ENCODE results near the gene DMAC2. TPM values are rescaled to one million over a fixed set of nuclear protein-coding genes. Genes with fewer than 3 reads are reported as not detected.
"Not testable (repeated sequence)": the region's sequence is repeated elsewhere in the genome, so short reads cannot be mapped to it uniquely, and the experiment has no call there.

The DMAC2 gene
- polyA plus RNA-seq, 1 donor, result 79.4 TPM

DNA sequence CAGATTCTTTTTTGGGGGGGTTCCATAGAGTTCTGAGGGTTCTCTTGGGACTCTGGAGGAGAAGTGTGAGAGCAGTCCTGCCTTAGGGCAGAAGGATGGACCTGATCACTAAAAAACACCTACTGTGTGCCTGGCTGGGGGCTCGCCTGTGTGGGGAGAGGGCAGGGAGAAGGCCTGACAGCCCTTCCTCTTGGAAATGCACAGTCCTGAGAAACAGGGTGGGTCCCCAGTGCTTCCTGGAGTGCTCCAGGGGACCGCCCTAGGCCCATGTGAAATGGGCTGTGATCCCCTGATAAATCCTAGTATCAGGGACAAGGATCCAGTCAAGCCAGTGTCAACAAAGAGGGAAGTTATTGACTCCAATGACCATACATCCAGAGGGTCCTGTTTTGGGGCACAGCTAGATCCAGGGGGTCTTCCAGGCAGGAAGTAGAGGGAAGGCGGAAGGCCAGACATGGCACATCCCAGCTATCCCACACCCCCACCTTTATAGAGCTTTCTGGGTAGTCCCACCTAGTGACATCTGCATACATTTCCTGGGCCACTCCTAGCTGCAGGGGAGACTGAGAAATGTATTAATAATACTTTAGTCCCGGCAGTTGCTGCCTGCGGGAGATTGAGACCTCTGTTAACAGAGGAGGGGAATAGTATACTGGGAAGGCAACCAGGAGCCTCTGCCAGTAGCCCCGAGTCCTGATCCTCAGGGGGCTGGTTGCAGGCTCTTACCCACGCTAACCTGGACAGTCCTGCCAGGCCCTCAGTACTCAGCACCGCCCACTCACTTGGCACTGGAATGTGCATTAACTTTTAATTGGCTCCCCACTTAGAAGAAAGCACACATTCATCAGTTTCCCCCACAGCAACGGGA, 28.4 kb downstream of the DMAC2 start:
- Histone ChIP-seq H3K36me3 (ENCODE audit: control insufficient read depth, insufficient read depth, low read length) (peaks cover 54% of the 10 kb centered on the region), H3K27me3 (ENCODE audit: control insufficient read depth, insufficient read depth, low read length) (no peaks in the 10 kb centered on the region), H3K27ac (ENCODE audit: low read length) (no peak overlapping the region), H3K9me3 (ENCODE audit: control insufficient read depth, low read depth, low read length) (no peaks in the 10 kb centered on the region), H3K4me3 (ENCODE audit: low read length) (no peak overlapping the region), H3K4me1 (ENCODE audit: control insufficient read depth, insufficient read depth, low read length) (peaks cover 39% of the 10 kb centered on the region)
- DNase-seq, result no peak
- no CpG with 5 or more reads among the region's 9 CpGs for WGBS (ENCODE audit: insufficient coverage, low lambda C conversion rate)

DNA sequence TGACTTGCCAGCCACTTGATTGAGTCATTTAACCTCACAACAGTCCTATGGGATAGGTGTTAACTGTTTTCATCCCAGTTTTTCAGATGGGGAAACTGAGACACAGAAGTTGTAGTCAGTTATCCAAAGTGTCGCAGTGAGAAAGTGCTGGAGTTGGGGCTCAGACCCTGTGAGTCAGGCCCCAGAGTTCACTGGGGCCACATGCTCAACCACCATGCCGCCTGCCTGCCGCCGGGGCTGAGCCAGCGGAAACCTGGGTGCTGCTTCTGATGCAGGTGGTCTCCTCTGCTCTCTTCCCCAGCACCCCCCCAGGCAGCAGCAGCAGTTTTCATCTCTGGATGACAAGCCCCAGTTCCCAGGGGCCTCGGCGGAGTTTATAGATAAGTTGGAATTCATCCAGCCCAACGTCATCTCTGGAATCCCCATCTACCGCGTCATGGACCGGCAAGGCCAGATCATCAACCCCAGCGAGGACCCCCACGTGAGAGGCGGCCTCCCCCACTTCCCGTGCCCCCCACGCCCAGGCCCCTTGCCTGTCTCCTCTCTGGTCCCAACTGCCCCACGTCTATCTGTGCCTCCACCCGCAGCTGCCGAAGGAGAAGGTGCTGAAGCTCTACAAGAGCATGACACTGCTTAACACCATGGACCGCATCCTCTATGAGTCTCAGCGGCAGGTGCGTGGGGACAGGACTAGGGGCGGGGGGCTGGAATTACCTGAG, 29.2 kb downstream of the DMAC2 start:
- H3K27ac ChIP-seq (ENCODE audit: low read length), result no peak overlapping the region

DNA sequence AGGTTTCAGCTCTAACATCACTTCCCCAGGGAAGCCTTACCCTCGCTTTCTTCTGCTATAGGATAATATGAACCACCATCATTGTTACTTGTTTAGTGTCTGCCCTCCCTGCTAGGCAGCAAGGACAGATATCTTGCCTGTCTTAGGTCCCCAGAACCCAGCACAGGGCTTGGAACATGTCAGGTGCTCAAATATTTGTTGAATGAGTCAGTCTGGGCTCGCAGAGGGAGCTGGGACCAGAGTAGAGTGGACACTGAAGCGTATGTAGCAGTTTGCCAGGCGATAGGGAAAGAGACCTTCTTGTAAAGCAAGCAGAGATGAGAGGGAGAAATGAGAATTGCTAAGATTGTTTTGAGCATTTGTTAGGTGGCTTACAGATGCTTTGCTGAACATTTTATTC, 30.4 kb downstream of the DMAC2 start:
- Histone ChIP-seq H3K27ac (ENCODE audit: low read length) (peak overlapping the region; percentile 44), H3K27me3 (ENCODE audit: control insufficient read depth, insufficient read depth, low read length) (no peaks in the 10 kb centered on the region), H3K4me3 (ENCODE audit: low read length) (no peak overlapping the region), H3K9me3 (ENCODE audit: control insufficient read depth, low read depth, low read length) (no peaks in the 10 kb centered on the region), H3K36me3 (ENCODE audit: control insufficient read depth, insufficient read depth, low read length) (peaks cover 38% of the 10 kb centered on the region), H3K4me1 (ENCODE audit: control insufficient read depth, insufficient read depth, low read length) (peaks cover 27% of the 10 kb centered on the region)
- DNase-seq, result peak; percentile 78 to 86
- no CpG with 5 or more reads among the region's 4 CpGs for WGBS (ENCODE audit: insufficient coverage, low lambda C conversion rate)

More for the DNA sequence above, 29.2 kb downstream of the DMAC2 start:
- H3K4me3 ChIP-seq (ENCODE audit: low read length), result no peak overlapping the region
- no peaks in the 10 kb centered on the region for H3K9me3 ChIP-seq (ENCODE audit: control insufficient read depth, low read depth, low read length)
- no CpG with 5 or more reads among the region's 23 CpGs for WGBS (ENCODE audit: insufficient coverage, low lambda C conversion rate)
- H3K36me3 ChIP-seq (ENCODE audit: control insufficient read depth, insufficient read depth, low read length), result peaks cover 50% of the 10 kb centered on the region
- H3K4me1 ChIP-seq (ENCODE audit: control insufficient read depth, insufficient read depth, low read length), result peaks cover 38% of the 10 kb centered on the region
- H3K27me3 ChIP-seq (ENCODE audit: control insufficient read depth, insufficient read depth, low read length), result no peaks in the 10 kb centered on the region
- DNase-seq, result no peak

DNA sequence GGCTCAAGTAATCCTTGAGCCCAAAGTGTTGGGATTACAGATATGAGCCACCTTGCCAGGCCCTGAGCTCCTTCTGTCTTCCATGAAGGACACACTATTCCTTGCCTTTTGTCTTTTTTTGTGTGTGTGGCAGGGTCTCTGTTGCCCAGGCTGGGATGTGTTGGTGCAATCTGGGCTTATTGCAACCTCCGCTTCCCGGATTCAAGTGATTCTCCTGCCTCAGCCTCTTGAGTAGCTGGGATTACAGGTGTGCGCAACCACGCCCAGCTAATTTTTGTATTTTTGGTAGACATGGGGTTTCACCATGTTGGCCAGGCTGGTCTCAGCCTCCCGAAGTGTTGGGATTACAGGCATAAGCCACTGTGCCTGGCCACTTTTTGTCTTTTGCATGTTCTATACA, 30.9 kb downstream of the DMAC2 start:
- H3K9me3 ChIP-seq (ENCODE audit: control insufficient read depth, low read depth, low read length); DNase-seq; H3K27me3 ChIP-seq (ENCODE audit: control insufficient read depth, insufficient read depth, low read length); H3K4me3 ChIP-seq (ENCODE audit: low read length): not testable (repeated sequence)
- peaks cover 34% of the 10 kb centered on the region for H3K36me3 ChIP-seq (ENCODE audit: control insufficient read depth, insufficient read depth, low read length)
- peak overlapping the region; percentile 44 for H3K27ac ChIP-seq (ENCODE audit: low read length)
- H3K4me1 ChIP-seq (ENCODE audit: control insufficient read depth, insufficient read depth, low read length), result peaks cover 23% of the 10 kb centered on the region
- no CpG with 5 or more reads among the region's 5 CpGs for WGBS (ENCODE audit: insufficient coverage, low lambda C conversion rate)

DNA sequence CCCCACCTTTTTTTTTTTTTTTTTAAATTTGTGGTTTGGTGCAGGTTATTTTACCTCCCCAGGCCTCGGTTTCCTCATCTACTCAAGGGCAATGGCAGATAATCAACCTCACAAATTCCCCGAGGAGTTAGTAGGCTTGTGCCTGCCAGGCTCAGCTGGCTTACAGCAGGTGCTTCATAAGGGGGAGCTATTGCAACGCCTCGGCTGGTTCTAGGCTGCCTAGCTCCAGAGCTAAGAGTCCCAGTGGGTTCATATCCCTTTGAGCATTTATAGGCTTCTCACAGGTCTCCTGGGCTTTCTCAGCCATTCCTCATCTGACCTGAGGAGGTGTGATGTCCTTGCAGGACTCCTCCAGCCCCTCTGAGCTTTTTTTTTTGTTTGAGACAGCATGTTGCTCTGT, 31.5 kb downstream of the DMAC2 start:
- Histone ChIP-seq H3K27ac (ENCODE audit: low read length) (no peak overlapping the region), H3K9me3 (ENCODE audit: control insufficient read depth, low read depth, low read length) (no peaks in the 10 kb centered on the region), H3K27me3 (ENCODE audit: control insufficient read depth, insufficient read depth, low read length) (no peaks in the 10 kb centered on the region), H3K4me1 (ENCODE audit: control insufficient read depth, insufficient read depth, low read length) (peaks cover 19% of the 10 kb centered on the region), H3K4me3 (ENCODE audit: low read length) (no peak overlapping the region), H3K36me3 (ENCODE audit: control insufficient read depth, insufficient read depth, low read length) (peaks cover 28% of the 10 kb centered on the region)
- no CpG with 5 or more reads among the region's 4 CpGs for WGBS (ENCODE audit: insufficient coverage, low lambda C conversion rate)
- no peak for DNase-seq

DNA sequence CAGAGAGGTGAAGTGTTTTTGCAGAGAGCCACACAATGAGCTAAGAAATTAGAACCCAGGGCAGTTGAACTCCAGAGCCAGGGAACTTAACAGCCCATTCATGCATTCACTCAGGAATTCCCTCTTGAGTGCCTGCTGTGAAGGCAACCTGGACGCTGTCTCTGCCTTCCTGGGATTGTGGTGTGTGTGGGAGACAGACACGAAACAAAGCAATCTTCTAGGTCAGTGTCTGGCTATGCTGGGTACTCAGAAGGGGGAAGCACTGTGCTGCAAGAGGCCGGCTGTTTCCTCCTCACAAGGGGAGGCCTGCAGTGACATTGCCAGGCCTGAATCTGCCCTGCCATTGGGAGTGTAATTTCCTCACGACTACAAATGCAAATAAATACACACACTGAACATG, 32.4 kb downstream of the DMAC2 start:
- no peaks in the 10 kb centered on the region for H3K27me3 ChIP-seq (ENCODE audit: control insufficient read depth, insufficient read depth, low read length)
- H3K36me3 ChIP-seq (ENCODE audit: control insufficient read depth, insufficient read depth, low read length), result peaks cover 30% of the 10 kb centered on the region
- H3K4me1 ChIP-seq (ENCODE audit: control insufficient read depth, insufficient read depth, low read length), result peaks cover 19% of the 10 kb centered on the region
- peak in 1 of 2 donors; percentile 27 for DNase-seq
- no peaks in the 10 kb centered on the region for H3K9me3 ChIP-seq (ENCODE audit: control insufficient read depth, low read depth, low read length)
- no peak overlapping the region for H3K27ac ChIP-seq (ENCODE audit: low read length)
- no peak overlapping the region for H3K4me3 ChIP-seq (ENCODE audit: low read length)
- no CpG with 5 or more reads among the region's 4 CpGs for WGBS (ENCODE audit: insufficient coverage, low lambda C conversion rate)

DNA sequence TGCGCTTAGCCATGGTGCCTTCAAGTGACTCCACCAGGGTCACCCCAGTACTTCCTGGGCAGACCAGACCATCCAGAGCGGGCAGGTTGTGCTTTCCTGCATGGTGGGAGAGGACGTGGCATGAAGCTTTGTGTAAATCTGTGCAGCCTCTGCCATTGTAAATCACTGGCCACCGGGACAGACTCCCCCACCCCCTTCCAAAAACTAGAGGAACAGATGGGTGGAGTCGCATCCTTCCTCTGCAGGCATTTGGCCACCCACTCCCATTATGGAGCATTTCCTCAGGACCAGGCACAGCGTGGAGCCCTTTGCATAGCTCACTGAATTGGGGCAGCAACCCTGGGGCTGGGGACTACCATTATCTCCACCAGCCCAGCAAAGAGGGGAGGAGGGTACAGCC, 33.9 kb downstream of the DMAC2 start:
- no peaks in the 10 kb centered on the region for H3K27me3 ChIP-seq (ENCODE audit: control insufficient read depth, insufficient read depth, low read length)
- no peak overlapping the region for H3K27ac ChIP-seq (ENCODE audit: low read length)
- peaks cover 19% of the 10 kb centered on the region for H3K4me1 ChIP-seq (ENCODE audit: control insufficient read depth, insufficient read depth, low read length)
- H3K36me3 ChIP-seq (ENCODE audit: control insufficient read depth, insufficient read depth, low read length), result peaks cover 21% of the 10 kb centered on the region
- no peak overlapping the region for H3K4me3 ChIP-seq (ENCODE audit: low read length)
- no CpG with 5 or more reads among the region's 6 CpGs for WGBS (ENCODE audit: insufficient coverage, low lambda C conversion rate)
- DNase-seq, result no peak
- H3K9me3 ChIP-seq (ENCODE audit: control insufficient read depth, low read depth, low read length), result no peaks in the 10 kb centered on the region

DNA sequence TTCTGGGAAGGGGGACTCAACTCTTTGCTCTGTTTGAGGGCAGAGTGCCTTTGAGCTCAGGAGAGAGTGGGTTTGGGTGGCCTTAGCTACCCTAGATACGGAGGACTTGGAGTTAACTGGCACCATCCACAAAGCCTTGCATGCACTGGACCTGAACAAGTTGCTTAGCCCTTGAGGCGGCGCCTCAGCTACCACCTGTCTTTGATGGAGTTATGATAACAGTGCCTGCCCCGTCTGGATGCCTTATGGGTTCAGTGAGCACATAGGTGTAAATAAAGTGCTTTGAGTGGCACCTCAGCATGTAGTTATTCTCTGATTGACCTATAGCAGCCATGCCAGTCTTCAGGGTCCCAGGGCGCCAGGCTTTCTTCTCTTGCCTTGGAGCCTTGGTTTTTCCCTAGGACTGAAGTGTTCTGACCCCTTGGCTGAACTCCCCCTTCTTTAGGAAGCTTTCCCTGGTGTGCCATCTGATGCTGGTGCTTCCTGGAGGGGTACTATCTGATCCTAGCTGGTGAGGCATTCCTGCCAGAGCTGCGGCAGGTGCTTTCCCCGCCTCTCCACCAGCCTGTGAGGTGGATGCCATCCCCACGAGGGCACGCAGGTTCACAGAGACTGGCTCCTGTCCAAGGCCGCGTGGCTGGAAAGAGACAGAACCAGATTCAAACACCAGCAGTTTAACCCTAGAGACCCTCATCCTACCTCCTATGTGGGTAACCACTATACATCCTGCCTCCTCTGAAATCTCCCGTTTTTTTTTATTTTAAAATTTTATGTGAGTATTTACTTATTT, 36.3 kb downstream of the DMAC2 start:
- no peak overlapping the region for H3K27ac ChIP-seq (ENCODE audit: low read length)
- peaks cover 15% of the 10 kb centered on the region for H3K36me3 ChIP-seq (ENCODE audit: control insufficient read depth, insufficient read depth, low read length)
- no peak overlapping the region for H3K4me3 ChIP-seq (ENCODE audit: low read length)
- WGBS (ENCODE audit: insufficient coverage, low lambda C conversion rate), result 87% methylated on average over 3 of the region's 12 CpGs
- H3K9me3 ChIP-seq (ENCODE audit: control insufficient read depth, low read depth, low read length), result no peaks in the 10 kb centered on the region
- H3K27me3 ChIP-seq (ENCODE audit: control insufficient read depth, insufficient read depth, low read length), result no peaks in the 10 kb centered on the region
- peaks cover 13% of the 10 kb centered on the region for H3K4me1 ChIP-seq (ENCODE audit: control insufficient read depth, insufficient read depth, low read length)
- no peak for DNase-seq

DNA sequence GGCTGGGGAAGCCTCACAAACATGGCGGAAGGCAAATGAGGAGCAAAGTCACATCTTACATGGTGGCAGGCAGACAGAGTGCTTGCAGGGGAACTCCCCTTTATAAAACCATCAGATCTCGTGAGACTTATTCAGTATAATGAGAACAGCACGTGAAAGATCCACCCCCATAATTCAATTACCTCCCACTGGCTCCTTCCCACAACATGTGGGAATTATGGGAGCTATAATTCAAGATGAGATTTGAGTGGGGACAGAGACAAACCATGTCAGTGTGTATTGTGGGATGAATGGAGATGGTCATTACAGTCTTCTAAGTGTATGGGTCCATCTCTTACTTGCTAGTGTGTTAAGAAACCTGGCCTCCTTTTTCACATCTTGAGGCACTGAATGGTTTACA, 37.7 kb downstream of the DMAC2 start:
- Histone ChIP-seq H3K36me3 (ENCODE audit: control insufficient read depth, insufficient read depth, low read length) (peaks cover 11% of the 10 kb centered on the region), H3K9me3 (ENCODE audit: control insufficient read depth, low read depth, low read length) (no peaks in the 10 kb centered on the region), H3K27me3 (ENCODE audit: control insufficient read depth, insufficient read depth, low read length) (no peaks in the 10 kb centered on the region), H3K27ac (ENCODE audit: low read length) (no peak overlapping the region), H3K4me1 (ENCODE audit: control insufficient read depth, insufficient read depth, low read length) (peaks cover 8% of the 10 kb centered on the region), H3K4me3 (ENCODE audit: low read length) (no peak overlapping the region)
- DNase-seq, result no peak
- no CpG with 5 or more reads among the region's 3 CpGs for WGBS (ENCODE audit: insufficient coverage, low lambda C conversion rate)

DNA sequence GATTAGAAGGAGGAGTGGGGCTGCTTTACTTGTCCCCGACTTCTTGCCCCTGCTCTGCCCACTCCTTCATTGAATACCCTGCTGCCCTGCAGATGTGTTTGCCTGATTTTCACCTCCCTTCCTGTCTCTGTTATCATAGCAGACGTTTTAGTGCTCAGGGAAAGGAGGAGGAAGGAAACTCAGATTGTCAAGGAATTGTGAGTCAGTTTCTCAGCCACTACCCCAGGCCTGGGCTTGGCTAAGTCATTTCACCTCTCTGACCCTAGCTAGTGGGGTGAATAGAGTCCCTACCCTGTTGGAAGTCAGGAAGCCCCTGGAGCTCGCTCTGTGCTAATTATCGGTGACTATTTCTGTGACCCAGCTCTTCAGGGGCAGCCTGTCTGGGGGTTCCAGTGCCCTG, 38.2 kb downstream of the DMAC2 start:
- no peak overlapping the region for H3K27ac ChIP-seq (ENCODE audit: low read length)
- H3K4me3 ChIP-seq (ENCODE audit: low read length), result no peak overlapping the region
- peaks cover 8% of the 10 kb centered on the region for H3K4me1 ChIP-seq (ENCODE audit: control insufficient read depth, insufficient read depth, low read length)
- no peaks in the 10 kb centered on the region for H3K9me3 ChIP-seq (ENCODE audit: control insufficient read depth, low read depth, low read length)
- no peaks in the 10 kb centered on the region for H3K27me3 ChIP-seq (ENCODE audit: control insufficient read depth, insufficient read depth, low read length)
- no peak for DNase-seq
- H3K36me3 ChIP-seq (ENCODE audit: control insufficient read depth, insufficient read depth, low read length), result peaks cover 11% of the 10 kb centered on the region
- 100% methylated on average over 1 of the region's 4 CpGs for WGBS (ENCODE audit: insufficient coverage, low lambda C conversion rate)

Data from large intestine (tissue), 3 donors.